Neuronal stem cell (in vitro differentiated cells): ENCODE data around the gene COLEC12.
A peak's percentile ranks its signal among the peaks of the same experiment; 100 is the strongest.

ENCODE experiments used
- DNase-seq: peaks from one replicate; pipeline ENCODE4 v3.0.0-alpha.2; 2013; ENCODE audit warnings: low spot score
- H2AFZ ChIP-seq: one replicate; pipeline ENCODE4 v1.6.1; 2013; ENCODE audit warnings: mild to moderate bottlenecking, low read length, inconsistent platforms
- H2AK5ac ChIP-seq: 2 replicates; pipeline ENCODE4 v1.6.1; 2013; ENCODE audit warnings: low read depth, mild to moderate bottlenecking, inconsistent platforms, low read length, moderate library complexity, mixed read lengths
- H2BK120ac ChIP-seq: 2 replicates; pipeline ENCODE4 v1.6.1; 2013; ENCODE audit warnings: low read depth, mild to moderate bottlenecking, inconsistent platforms, low read length, moderate library complexity, mixed read lengths
- H2BK12ac ChIP-seq: one replicate; pipeline ENCODE4 v1.6.1; 2013; ENCODE audit warnings: low read length, inconsistent platforms
- H2BK15ac ChIP-seq: 2 replicates; pipeline ENCODE4 v1.6.1; 2013; ENCODE audit warnings: mild to moderate bottlenecking, low read length, inconsistent platforms, mixed read lengths
- H2BK5ac ChIP-seq: one replicate; pipeline ENCODE4 v1.6.1; 2013; ENCODE audit warnings: inconsistent platforms, mild to moderate bottlenecking, low read length, moderate library complexity
- H3K14ac ChIP-seq: one replicate; pipeline ENCODE4 v1.6.1; 2013; ENCODE audit warnings: low read length, inconsistent platforms
- H3K18ac ChIP-seq: 2 replicates; pipeline ENCODE4 v1.6.1; 2013; ENCODE audit warnings: low read length, inconsistent platforms
- H3K23ac ChIP-seq: 2 replicates; pipeline ENCODE4 v1.6.1; 2013; ENCODE audit warnings: low read depth, mild to moderate bottlenecking, mixed read lengths, low read length, inconsistent platforms; ENCODE audit not compliant: poor library complexity
- H3K27ac ChIP-seq: replicated peaks from 3 replicates; pipeline ENCODE4 v1.5.1; 2013; ENCODE audit warnings: low read length, inconsistent platforms
- H3K27me3 ChIP-seq, 3 experiments: 2 replicates each; pipeline ENCODE4 v1.6.1; 2013; ENCODE audit warnings: low read length in 3 of 3, mild to moderate bottlenecking in 2 of 3, inconsistent platforms in 1 of 3, low read depth in 1 of 3, mixed read lengths in 1 of 3, moderate library complexity in 1 of 3; ENCODE audit not compliant: control insufficient read depth in 3 of 3, insufficient read depth in 3 of 3
- H3K36me3 ChIP-seq, 2 donors: replicated peaks in 1 of 2; 2 replicates each; pipeline ENCODE4 v1.6.1; 2013; ENCODE audit warnings: low read length in 2 of 2; ENCODE audit not compliant: control insufficient read depth in 2 of 2, insufficient read depth in 2 of 2
- H3K4ac ChIP-seq: 2 replicates; pipeline ENCODE4 v1.6.1; 2013; ENCODE audit warnings: inconsistent platforms, mild to moderate bottlenecking, low read length, moderate library complexity
- H3K4me1 ChIP-seq, 2 donors: 1 replicate in 1 of 2; 2 replicates in 1 of 2; pipeline ENCODE4 v1.6.1; 2013; ENCODE audit warnings: low read length in 2 of 2, low read depth in 1 of 2; ENCODE audit not compliant: control insufficient read depth in 2 of 2, insufficient read depth in 1 of 2
- H3K4me2 ChIP-seq: one replicate; pipeline ENCODE4 v1.6.1; 2013; ENCODE audit warnings: mild to moderate bottlenecking, low read length, inconsistent platforms; ENCODE audit not compliant: insufficient read depth, poor library complexity, severe bottlenecking
- H3K4me3 ChIP-seq, 2 donors: 2 replicates each; pipeline ENCODE4 v1.5.1; 2013; ENCODE audit warnings: low read length in 2 of 2, mild to moderate bottlenecking in 2 of 2, inconsistent platforms in 1 of 2, moderate library complexity in 1 of 2
- H3K79me1 ChIP-seq: one replicate; pipeline ENCODE4 v1.6.1; 2013; ENCODE audit warnings: low read depth, mild to moderate bottlenecking, inconsistent platforms, low read length, moderate library complexity
- H3K9ac ChIP-seq: one replicate; pipeline ENCODE4 v1.6.1; 2013; ENCODE audit warnings: mild to moderate bottlenecking, low read depth, low read length, inconsistent platforms; ENCODE audit not compliant: poor library complexity
- H3K9me3 ChIP-seq, 2 donors: replicated peaks in 1 of 2; 2 replicates each; pipeline versions ENCODE3 to v1.6.1; 2013; ENCODE audit warnings: low read length in 2 of 2, mild to moderate bottlenecking in 2 of 2, inconsistent platforms in 1 of 2, low read depth in 1 of 2, mixed read lengths in 1 of 2, moderate library complexity in 1 of 2; ENCODE audit not compliant: control insufficient read depth in 2 of 2, insufficient read depth in 1 of 2
- H4K8ac ChIP-seq: one replicate; pipeline ENCODE4 v1.6.1; 2013; ENCODE audit warnings: low read depth, mild to moderate bottlenecking, inconsistent platforms, low read length, moderate library complexity
- H4K91ac ChIP-seq: one replicate; pipeline ENCODE4 v1.6.1; 2013; ENCODE audit warnings: low read length, low read depth, mild to moderate bottlenecking, inconsistent platforms; ENCODE audit not compliant: poor library complexity
- WGBS, 2 donors: extraction: QIAGEN DNeasy Blood & Tissue Kit; methylation state at CpG; one replicate each; pipeline ENCODE4 v1.1.7; 2013; ENCODE audit warnings: missing lambda C conversion rate in 2 of 2, mixed read lengths in 1 of 2; ENCODE audit not compliant: insufficient read length in 2 of 2, insufficient replicate concordance in 1 of 2; ENCODE audit errors: extremely low coverage in 2 of 2; 5-methylcytosine and 5-hydroxymethylcytosine counted together

COLEC12 gene

DNA sequence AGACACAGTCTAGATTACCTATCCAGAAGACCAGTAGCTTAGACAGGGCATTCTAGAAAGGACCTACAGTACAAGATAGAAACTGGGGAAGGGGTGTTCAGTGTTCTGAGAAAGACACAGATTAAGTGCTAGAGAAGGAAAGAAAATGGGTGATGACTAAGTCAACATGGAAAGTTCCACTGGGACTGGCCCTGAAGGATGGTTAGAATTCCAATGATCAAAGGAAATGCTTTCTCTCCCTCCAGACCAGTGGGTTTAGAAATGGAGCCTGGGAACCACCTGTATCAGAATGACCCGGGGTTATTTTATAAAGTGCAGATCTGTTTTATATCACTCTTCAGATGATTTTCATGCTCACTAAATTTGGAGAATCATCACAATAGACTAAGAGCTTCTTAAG lies 5.8 kb upstream of the COLEC12 start:
- DNase-seq = no peak
- Histone ChIP-seq H4K91ac (no peak overlapping the region), H3K4ac (no peak overlapping the region), H3K79me1 (no peaks in the 10 kb centered on the region), H3K23ac (no peak overlapping the region), H3K4me1 (no peaks in the 10 kb centered on the region), H2BK12ac (no peak overlapping the region), H3K27ac (no peak overlapping the region), H3K36me3 (no peaks in the 10 kb centered on the region), H2AFZ (no peak overlapping the region), H3K27me3 (peaks cover 0 to 33% (median 9%) of the 10 kb centered on the region in 3 experiments), H3K4me2 (no peak overlapping the region), H4K8ac (no peak overlapping the region), H2BK15ac (no peak overlapping the region), H2AK5ac (no peak overlapping the region), H3K9ac (no peak overlapping the region), H3K14ac (no peak overlapping the region), H3K4me3 (no peak overlapping the region), H2BK120ac (no peak overlapping the region), H3K9me3 (no peaks in the 10 kb centered on the region), H3K18ac (no peak overlapping the region), H2BK5ac (no peak overlapping the region)
- no CpG with 5 or more reads among the region's 1 CpG for WGBS, 2 donors

DNA sequence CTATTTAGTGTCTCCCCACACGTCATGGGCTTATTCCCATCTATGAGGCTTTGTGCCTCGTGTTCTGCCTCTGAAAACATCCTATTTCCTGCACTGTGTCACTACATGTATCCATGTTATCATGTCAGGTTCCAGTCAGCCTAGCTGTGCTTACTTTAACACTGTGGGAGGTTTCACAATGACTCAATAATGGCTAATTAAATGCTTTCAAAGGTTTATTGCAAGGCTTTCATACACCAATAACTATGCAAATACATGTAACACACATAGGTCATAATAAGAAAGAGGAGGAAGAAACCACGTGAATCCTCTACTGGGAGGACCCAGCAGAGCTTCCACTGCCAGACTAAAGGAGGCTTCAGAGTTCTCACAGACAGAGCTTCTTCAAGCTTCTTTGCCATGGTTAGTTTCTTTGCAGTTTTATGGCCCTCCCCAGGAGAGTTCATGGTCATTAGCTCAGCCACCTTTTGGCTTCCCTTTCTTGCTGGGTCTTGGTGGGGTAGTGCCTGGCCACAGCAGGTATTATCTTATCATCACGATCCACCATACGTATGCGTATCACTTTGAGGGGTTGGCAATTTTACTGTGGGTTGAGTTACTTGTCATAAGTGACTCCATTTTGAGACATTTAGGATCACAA lies 5.1 kb upstream of the COLEC12 start:
- Histone ChIP-seq H3K4ac (no peak overlapping the region), H2AFZ (no peak overlapping the region), H2BK15ac (no peak overlapping the region), H3K14ac (no peak overlapping the region), H2BK12ac (no peak overlapping the region), H3K36me3 (no peaks in the 10 kb centered on the region), H3K9ac (no peak overlapping the region), H2AK5ac (no peak overlapping the region), H3K4me1 (no peaks in the 10 kb centered on the region), H3K23ac (no peak overlapping the region), H3K27me3 (peaks cover 3 to 39% (median 15%) of the 10 kb centered on the region in 3 experiments), H4K8ac (no peak overlapping the region), H3K27ac (no peak overlapping the region), H3K4me2 (no peak overlapping the region), H2BK5ac (no peak overlapping the region), H3K18ac (no peak overlapping the region), H4K91ac (no peak overlapping the region), H3K79me1 (no peaks in the 10 kb centered on the region), H2BK120ac (no peak overlapping the region), H3K9me3 (no peaks in the 10 kb centered on the region), H3K4me3 (no peak overlapping the region)
- DNase-seq = no peak
- WGBS, 2 donors = no CpG with 5 or more reads among the region's 6 CpGs

DNA sequence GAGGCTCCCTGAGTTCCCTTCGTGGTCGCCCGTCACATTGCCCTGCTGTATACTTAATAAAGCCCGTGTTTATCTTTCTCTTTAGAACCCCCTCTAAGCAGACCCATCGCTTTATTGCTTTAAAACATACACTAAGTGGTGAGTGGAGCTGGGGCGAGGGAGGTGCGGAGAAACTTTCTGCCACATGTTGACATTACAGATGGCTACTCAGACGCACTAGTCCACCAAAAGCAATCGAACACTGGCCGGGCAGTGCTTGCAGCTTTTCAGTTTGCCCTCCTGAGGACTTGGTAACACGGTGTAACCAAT lies 859 bp upstream of the COLEC12 start:
- Histone ChIP-seq H3K9ac (peak overlapping the region; percentile 15), H2BK12ac (no peak overlapping the region), H3K36me3 (no peaks in the 10 kb centered on the region), H3K4me3 (no peak overlapping the region), H4K8ac (no peak overlapping the region), H2AK5ac (no peak overlapping the region), H3K4ac (no peak overlapping the region), H3K27ac (no peak overlapping the region), H3K79me1 (no peaks in the 10 kb centered on the region), H3K9me3 (no peaks in the 10 kb centered on the region), H2AFZ (peak overlapping the region; percentile 77), H3K14ac (no peak overlapping the region), H3K18ac (no peak overlapping the region), H3K4me1 (peaks cover 0 to 6% of the 10 kb centered on the region in 2 donors), H2BK120ac (no peak overlapping the region), H4K91ac (no peak overlapping the region), H3K27me3 (peaks cover 13 to 64% (median 36%) of the 10 kb centered on the region in 3 experiments), H3K23ac (no peak overlapping the region), H2BK5ac (no peak overlapping the region), H2BK15ac (no peak overlapping the region), H3K4me2 (peak overlapping the region; percentile 98)
- no CpG with 5 or more reads among the region's 11 CpGs for WGBS, 2 donors
- no peak for DNase-seq

DNA sequence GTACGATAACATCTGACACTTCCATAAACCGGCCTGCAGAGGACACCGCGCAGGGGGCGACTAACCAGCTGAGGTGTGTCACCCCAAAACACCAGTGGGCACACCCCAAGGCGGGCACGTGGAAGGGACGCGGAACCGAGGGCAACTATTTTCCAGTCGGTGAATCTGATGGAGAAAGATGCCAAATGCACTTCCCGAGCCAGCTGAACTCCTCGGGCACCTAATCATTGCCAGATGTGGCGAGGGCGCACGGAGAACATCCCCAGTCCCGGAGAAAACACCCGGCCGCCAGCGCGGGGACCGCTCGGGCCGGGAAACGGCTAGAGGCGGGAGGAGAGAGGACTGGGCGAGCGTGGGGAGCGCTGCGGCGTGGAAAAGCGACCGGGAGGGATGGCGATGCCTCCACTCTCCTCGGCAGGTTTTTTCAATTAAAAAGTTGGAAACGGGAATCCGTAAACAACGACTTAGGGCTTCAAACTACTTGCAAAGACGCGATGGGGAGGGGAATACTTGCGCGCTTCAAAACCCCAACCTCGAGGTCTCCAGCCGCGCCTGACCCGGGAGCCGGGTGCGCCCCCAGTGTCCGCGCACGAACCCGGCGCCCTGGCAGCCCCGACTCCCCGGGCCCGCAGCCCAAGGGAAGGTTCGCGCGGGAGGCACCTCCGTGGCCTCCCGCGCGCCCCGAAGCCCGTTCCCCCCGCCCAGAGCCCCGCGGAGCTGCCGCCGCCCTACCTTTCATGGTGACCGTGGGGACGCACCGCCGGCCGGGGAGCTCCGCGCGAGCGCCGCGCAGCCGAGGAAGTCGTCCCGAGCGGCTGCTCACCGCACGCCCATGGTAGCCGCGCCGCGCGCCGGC lies 497 bp downstream of the COLEC12 start:
- no peaks in the 10 kb centered on the region for H3K79me1 ChIP-seq
- no peak overlapping the region for H3K27ac ChIP-seq
- no peak overlapping the region for H4K91ac ChIP-seq
- H3K18ac ChIP-seq = peak overlapping the region; percentile 91
- H4K8ac ChIP-seq = no peak overlapping the region
- no CpG with 5 or more reads among the region's 93 CpGs for WGBS, 2 donors
- H3K9me3 ChIP-seq = no peaks in the 10 kb centered on the region
- no peak overlapping the region for H3K14ac ChIP-seq
- H2BK120ac ChIP-seq = no peak overlapping the region
- H3K4ac ChIP-seq = no peak overlapping the region
- H2AK5ac ChIP-seq = no peak overlapping the region
- H3K27me3 ChIP-seq = peaks cover 13 to 57% (median 36%) of the 10 kb centered on the region in 3 experiments
- H3K4me1 ChIP-seq = peaks cover 0 to 6% of the 10 kb centered on the region in 2 donors
- no peak overlapping the region for H2BK12ac ChIP-seq
- DNase-seq = peak; percentile 23
- H2AFZ ChIP-seq = peak overlapping the region; percentile 77
- H2BK15ac ChIP-seq = no peak overlapping the region
- peak overlapping the region; percentile 31 to 86 for H3K4me3 ChIP-seq
- no peak overlapping the region for H2BK5ac ChIP-seq
- H3K4me2 ChIP-seq = peak overlapping the region; percentile 98
- peak overlapping the region; percentile 4 for H3K23ac ChIP-seq
- no peak overlapping the region for H3K9ac ChIP-seq
- H3K36me3 ChIP-seq = no peaks in the 10 kb centered on the region
